Measurements from ENCODE around the gene LATS1.

LATS1 gene

GRCh38 chr6:149660028-149660427 is 57.9 kb downstream of the LATS1 start:
- no peak for DNase-seq (ENCODE audit: low read depth)
- no peak for TF ChIP-seq CTCF (IDR thresholded peaks at IDR 0.05; ENCODE audit: low read length, missing control alignments)
- no peak overlapping the region for H3K4me3 ChIP-seq (replicated peaks; ENCODE audit: low read depth, low read length)

- TF ChIP-seq CTCF (IDR thresholded peaks at IDR 0.05; ENCODE audit: low read length, missing control alignments) = no peak
- H3K4me3 ChIP-seq (replicated peaks; ENCODE audit: low read depth, low read length) = no peak overlapping the region
- DNase-seq (ENCODE audit: low read depth) = no peak
Observed at GRCh38 chr6:149657441-149657840, 60.5 kb downstream of the LATS1 start.

DNA sequence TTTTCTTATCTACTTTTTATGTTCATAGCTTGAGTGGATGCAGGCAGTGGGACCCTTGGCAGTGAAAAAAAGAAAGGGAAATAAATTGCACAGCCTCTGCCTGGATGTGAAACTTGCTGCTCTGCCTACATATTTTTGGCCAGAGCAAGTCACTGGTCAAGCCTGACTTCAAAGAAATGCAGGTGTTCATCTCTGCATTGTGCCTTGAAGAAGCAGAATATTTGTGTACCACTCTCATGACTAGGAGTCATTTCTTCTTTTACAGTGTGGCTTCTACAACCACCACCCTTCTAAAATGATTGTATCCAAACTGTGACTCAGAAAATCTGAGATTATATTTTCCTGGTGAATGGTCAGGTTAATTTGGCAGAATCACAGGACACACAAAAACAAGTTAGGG is 66.8 kb downstream of the LATS1 start:
- DNase-seq (ENCODE audit: low read depth) = no peak
- no peak for TF ChIP-seq CTCF (IDR thresholded peaks at IDR 0.05; ENCODE audit: low read length, missing control alignments)
- H3K4me3 ChIP-seq (replicated peaks; ENCODE audit: low read depth, low read length) = no peak overlapping the region

GRCh38 chr6:149648148-149649145 is 69.5 kb downstream of the LATS1 start, which contains the start of gene KATNA1:
Gene KATNA1, minus strand, starts transcription at chr6:149648714. Its CDS starts 10,167 bp downstream, at chr6:149638547.
- H3K4me3 ChIP-seq (replicated peaks; ENCODE audit: low read depth, low read length) = peak within 1 kb of the TSS; percentile 69
- peak; percentile 72 for DNase-seq (ENCODE audit: low read depth)
- no peak for TF ChIP-seq CTCF (IDR thresholded peaks at IDR 0.05; ENCODE audit: low read length, missing control alignments)

GRCh38 chr6:149646599-149646998 is 71.3 kb downstream of the LATS1 start:
- DNase-seq (ENCODE audit: low read depth) = no peak
- no peak for TF ChIP-seq CTCF (IDR thresholded peaks at IDR 0.05; ENCODE audit: low read length, missing control alignments)
- H3K4me3 ChIP-seq (replicated peaks; ENCODE audit: low read depth, low read length) = peak overlapping the region; percentile 69

DNA sequence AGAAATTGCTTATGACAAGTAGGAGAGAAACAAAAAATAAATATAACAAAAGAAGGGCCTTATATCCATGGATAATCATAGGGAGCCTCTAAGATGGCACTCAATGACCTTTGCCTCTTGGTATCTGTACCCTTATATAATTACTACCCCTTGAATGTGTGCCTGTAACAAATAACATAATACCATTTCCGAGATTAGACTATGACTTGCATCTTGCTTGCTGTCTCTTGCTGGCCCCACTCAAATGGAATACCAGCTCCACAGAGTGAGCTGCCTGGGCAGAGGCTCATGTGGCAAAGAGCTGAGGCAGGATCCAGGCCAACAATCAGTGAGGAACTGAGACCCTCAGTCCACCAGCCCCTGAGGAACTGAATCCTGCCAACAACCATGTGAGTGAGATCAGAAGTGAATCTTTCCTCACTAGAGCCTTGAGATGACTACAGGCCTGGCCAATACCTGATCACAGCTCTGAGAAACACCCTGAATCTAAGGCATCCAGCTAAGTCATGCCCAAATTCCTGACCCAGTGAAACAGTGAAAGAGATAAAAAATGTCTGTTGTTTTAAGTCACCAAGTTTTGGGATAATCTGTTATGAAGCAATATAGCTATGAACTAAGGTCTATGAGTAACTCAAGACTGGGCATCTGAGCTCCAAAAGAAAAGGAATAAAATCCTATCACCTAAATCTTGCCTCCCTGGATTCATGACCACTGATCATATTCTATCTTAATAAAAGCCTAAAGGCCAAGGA is 74.9 kb downstream of the LATS1 start:
- TF ChIP-seq CTCF (IDR thresholded peaks at IDR 0.05; ENCODE audit: low read length, missing control alignments) = no peak
- H3K4me3 ChIP-seq (replicated peaks; ENCODE audit: low read depth, low read length) = no peak overlapping the region
- peak; percentile 43 for DNase-seq (ENCODE audit: low read depth)

All from fibroblast of pulmonary artery (primary cell).